Esophagus (tissue), 2 donors: ENCODE data around the gene ABHD5. TPM values are rescaled to one million over a fixed set of nuclear protein-coding genes. Genes with fewer than 3 reads are reported as not detected.

Experiments used
- H3K27ac ChIP-seq, 2 donors: one replicate each; pipeline ENCODE4 v1.5.1; 2013; ENCODE audit warnings: low read depth in 2 of 2, mild to moderate bottlenecking in 2 of 2, inconsistent platforms in 1 of 2, low read length in 1 of 2, moderate library complexity in 1 of 2
- H3K27me3 ChIP-seq, 2 donors: one replicate each; pipeline ENCODE4 v1.6.1; 2013; ENCODE audit warnings: low read length in 2 of 2, control low read depth in 1 of 2, mild to moderate bottlenecking in 1 of 2; ENCODE audit not compliant: insufficient read depth in 2 of 2, control insufficient read depth in 1 of 2
- H3K36me3 ChIP-seq, 2 donors: one replicate each; pipeline ENCODE4 v1.6.1; 2013; ENCODE audit warnings: low read length in 1 of 2; ENCODE audit not compliant: control insufficient read depth in 2 of 2, insufficient read depth in 2 of 2
- H3K4me1 ChIP-seq, 2 donors: one replicate each; pipeline ENCODE4 v1.6.1; 2013; ENCODE audit warnings: low read length in 1 of 2; ENCODE audit not compliant: control insufficient read depth in 2 of 2, insufficient read depth in 2 of 2
- H3K4me3 ChIP-seq, 2 donors: one replicate each; pipeline ENCODE4 v1.5.1; 2013; ENCODE audit warnings: low read length in 2 of 2, mild to moderate bottlenecking in 2 of 2, low read depth in 1 of 2, moderate library complexity in 1 of 2
- H3K9me3 ChIP-seq, 2 donors: one replicate each; pipeline ENCODE4 v1.6.1; 2013; ENCODE audit warnings: mild to moderate bottlenecking in 2 of 2, low read depth in 1 of 2, low read length in 1 of 2, moderate library complexity in 1 of 2; ENCODE audit not compliant: control insufficient read depth in 2 of 2, insufficient read depth in 1 of 2
- WGBS, 2 donors: extraction: QIAGEN DNeasy Blood & Tissue Kit; methylation state at CpG; one replicate each; pipeline ENCODE4 v1.1.7; 2013; 5-methylcytosine and 5-hydroxymethylcytosine counted together
- polyA plus RNA-seq, 2 donors: library from polyadenylated mRNA; stranded (reverse); fragments of 200-250 nt; gene quantifications; one replicate each; pipeline ENCODE4 v1.2.3, GENCODE V29; 2013
- donor health status: healthy with polysubstance abuse.
- donor health status: Bipolar disorder and iron deficiency.

Gene ABHD5
- polyA plus RNA-seq, 2 donors = 32.1 to 40.0 TPM

GRCh38 chr3:43768381-43768973 lies 77.7 kb downstream of the ABHD5 start:
- no peaks in the 10 kb centered on the region for H3K36me3 ChIP-seq
- H3K27me3 ChIP-seq = no peaks in the 10 kb centered on the region
- H3K4me1 ChIP-seq = peaks cover 10 to 12% of the 10 kb centered on the region in 2 donors
- peak overlapping the region; percentile 30 to 92 for H3K27ac ChIP-seq
- WGBS, 2 donors = 29 to 33% methylated on average over 5 of the region's 5 CpGs
- H3K9me3 ChIP-seq = no peaks in the 10 kb centered on the region
- no peak overlapping the region for H3K4me3 ChIP-seq

- Histone ChIP-seq H3K9me3 (no peaks in the 10 kb centered on the region), H3K27me3 (no peaks in the 10 kb centered on the region), H3K4me1 (peaks cover 10 to 12% of the 10 kb centered on the region in 2 donors), H3K27ac (peak overlapping the region; percentile 88 to 92), H3K36me3 (no peaks in the 10 kb centered on the region), H3K4me3 (peak overlapping the region in 1 of 2 donors; percentile 37)
- WGBS, 2 donors = 8% methylated on average over 22 of the region's 22 CpGs
Observed at GRCh38 chr3:43769097-43769884, 78.6 kb downstream of the ABHD5 start.

- peak overlapping the region in 1 of 2 donors; percentile 37 for H3K4me3 ChIP-seq
- H3K4me1 ChIP-seq = peaks cover 10 to 12% of the 10 kb centered on the region in 2 donors
- no peaks in the 10 kb centered on the region for H3K36me3 ChIP-seq
- H3K9me3 ChIP-seq = no peaks in the 10 kb centered on the region
- WGBS, 2 donors = 35% methylated on average over 7 of the region's 7 CpGs
- H3K27me3 ChIP-seq = no peaks in the 10 kb centered on the region
- H3K27ac ChIP-seq = peak overlapping the region; percentile 88 to 92
Observed at GRCh38 chr3:43769885-43770425, 79.2 kb downstream of the ABHD5 start.

GRCh38 chr3:43770426-43771103 lies 79.8 kb downstream of the ABHD5 start:
- peak overlapping the region; percentile 88 to 92 for H3K27ac ChIP-seq
- no peaks in the 10 kb centered on the region for H3K27me3 ChIP-seq
- H3K36me3 ChIP-seq = no peaks in the 10 kb centered on the region
- peaks cover 10 to 12% of the 10 kb centered on the region in 2 donors for H3K4me1 ChIP-seq
- WGBS, 2 donors = 39 to 42% methylated on average over 11 of the region's 11 CpGs
- H3K9me3 ChIP-seq = no peaks in the 10 kb centered on the region
- no peak overlapping the region for H3K4me3 ChIP-seq

GRCh38 chr3:43771610-43772009 lies 80.9 kb downstream of the ABHD5 start:
- 66 to 72% methylated on average over 5 of the region's 5 CpGs for WGBS, 2 donors
- no peak overlapping the region for H3K27ac ChIP-seq

GRCh38 chr3:43773273-43774094 lies 82.7 kb downstream of the ABHD5 start:
- no peaks in the 10 kb centered on the region for H3K36me3 ChIP-seq
- H3K9me3 ChIP-seq = no peaks in the 10 kb centered on the region
- H3K4me3 ChIP-seq = no peak overlapping the region
- WGBS, 2 donors = 58 to 60% methylated on average over 10 of the region's 10 CpGs
- no peak overlapping the region for H3K27ac ChIP-seq
- no peaks in the 10 kb centered on the region for H3K27me3 ChIP-seq
- H3K4me1 ChIP-seq = peaks cover 10 to 12% of the 10 kb centered on the region in 2 donors

More at GRCh38 chr3:43771610-43772009, 80.9 kb downstream of the ABHD5 start:
- Histone ChIP-seq H3K4me1 (peaks cover 10 to 12% of the 10 kb centered on the region in 2 donors), H3K27me3 (no peaks in the 10 kb centered on the region), H3K36me3 (no peaks in the 10 kb centered on the region), H3K9me3 (no peaks in the 10 kb centered on the region), H3K4me3 (no peak overlapping the region)

- H3K9me3 ChIP-seq = no peaks in the 10 kb centered on the region
- no peak overlapping the region for H3K4me3 ChIP-seq
- no peaks in the 10 kb centered on the region for H3K27me3 ChIP-seq
- peaks cover 5 to 10% of the 10 kb centered on the region in 2 donors for H3K4me1 ChIP-seq
- 85 to 88% methylated on average over 4 of the region's 4 CpGs for WGBS, 2 donors
- no peaks in the 10 kb centered on the region for H3K36me3 ChIP-seq
- no peak overlapping the region for H3K27ac ChIP-seq
Observed at GRCh38 chr3:43774799-43775198, 84.1 kb downstream of the ABHD5 start.

GRCh38 chr3:43776101-43776500 lies 85.4 kb downstream of the ABHD5 start:
- no peak overlapping the region for H3K27ac ChIP-seq
- H3K9me3 ChIP-seq = no peaks in the 10 kb centered on the region
- H3K27me3 ChIP-seq = no peaks in the 10 kb centered on the region
- no peak overlapping the region for H3K4me3 ChIP-seq
- no peaks in the 10 kb centered on the region for H3K36me3 ChIP-seq
- WGBS, 2 donors = 90% methylated on average over 3 of the region's 3 CpGs
- peaks cover 0 to 4% of the 10 kb centered on the region in 2 donors for H3K4me1 ChIP-seq

- peaks cover 0 to 5% of the 10 kb centered on the region in 2 donors for H3K9me3 ChIP-seq
- no peak overlapping the region for H3K4me3 ChIP-seq
- no peak overlapping the region for H3K27ac ChIP-seq
- WGBS, 2 donors = 71 to 78% methylated on average over 3 of the region's 3 CpGs
- H3K4me1 ChIP-seq = no peaks in the 10 kb centered on the region
- H3K36me3 ChIP-seq = no peaks in the 10 kb centered on the region
- no peaks in the 10 kb centered on the region for H3K27me3 ChIP-seq
Observed at GRCh38 chr3:43779850-43780249, 89.1 kb downstream of the ABHD5 start.
